Activated CD8-positive, alpha-beta memory T cell treated with anti-CD3 and anti-CD28 coated beads for 4 hours (primary cell): ENCODE results near the gene LRRC10.

ENCODE experiments used
- DNase-seq, 2 donors: peaks; one replicate each; pipeline ENCODE4 v3.0.0-alpha.2; 2020; ENCODE audit warnings: low read depth in 2 of 2

LRRC10 gene

DNA sequence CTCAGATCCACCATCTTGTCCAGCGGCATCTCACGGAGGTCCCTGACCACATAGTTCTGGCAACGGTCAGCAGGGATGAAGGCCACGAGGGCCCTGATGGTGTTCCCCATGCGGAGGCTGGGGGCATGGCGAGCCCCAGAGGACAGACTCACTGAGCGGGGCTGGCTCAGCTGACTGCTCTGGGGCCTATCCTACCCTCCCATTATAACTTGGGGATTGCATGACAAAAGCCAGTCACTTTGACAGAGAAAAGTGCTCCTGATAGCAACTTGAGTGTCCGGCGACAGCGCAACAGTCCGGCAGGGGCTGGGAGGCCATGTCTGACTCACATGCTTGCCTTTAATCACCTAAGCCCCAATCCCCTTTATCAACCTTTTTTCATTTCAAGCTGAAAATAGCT lies at the start of gene LRRC10:
Gene LRRC10 (minus strand): TSS at position 179 of the 400 bp plus-strand sequence. CDS start 69 bp downstream, at position 110.
- DNase-seq: no peak

DNA sequence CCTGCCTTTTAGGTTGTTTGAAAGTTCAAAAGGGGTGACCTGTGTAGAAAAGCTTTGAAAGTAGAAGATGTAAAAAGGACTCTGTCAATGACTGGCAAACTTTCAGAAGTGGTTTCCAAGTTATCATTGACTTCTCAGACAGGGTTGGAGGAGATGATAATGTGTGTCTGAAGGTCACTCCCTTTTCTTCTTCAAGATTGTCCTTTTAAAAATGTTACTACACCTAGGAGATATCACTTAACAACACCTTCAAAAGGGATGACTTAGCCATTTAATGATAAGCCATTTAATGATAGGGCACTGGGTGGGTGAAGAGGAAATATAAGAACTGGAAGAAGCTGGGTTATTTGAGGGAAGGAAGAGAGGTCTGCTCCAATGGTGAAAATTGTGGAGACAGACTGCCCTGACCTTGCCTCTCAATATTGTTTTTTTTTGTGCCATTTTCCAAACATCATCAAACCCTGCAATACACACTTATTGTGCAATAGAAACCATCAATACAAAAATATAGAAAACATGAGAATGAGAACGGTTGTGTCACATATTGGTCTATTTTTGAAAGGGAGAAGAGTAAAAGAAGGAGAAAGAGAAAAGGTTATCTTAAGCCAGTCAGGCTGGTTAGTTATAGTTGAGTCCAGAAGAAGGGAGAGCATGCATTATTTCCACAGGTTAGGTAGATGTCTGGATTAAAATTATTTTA lies 49.6 kb upstream of the LRRC10 start:
- DNase-seq: no peak

GRCh38 chr12:69658203-69658602 lies 47.5 kb upstream of the LRRC10 start:
- DNase-seq: no peak

DNA sequence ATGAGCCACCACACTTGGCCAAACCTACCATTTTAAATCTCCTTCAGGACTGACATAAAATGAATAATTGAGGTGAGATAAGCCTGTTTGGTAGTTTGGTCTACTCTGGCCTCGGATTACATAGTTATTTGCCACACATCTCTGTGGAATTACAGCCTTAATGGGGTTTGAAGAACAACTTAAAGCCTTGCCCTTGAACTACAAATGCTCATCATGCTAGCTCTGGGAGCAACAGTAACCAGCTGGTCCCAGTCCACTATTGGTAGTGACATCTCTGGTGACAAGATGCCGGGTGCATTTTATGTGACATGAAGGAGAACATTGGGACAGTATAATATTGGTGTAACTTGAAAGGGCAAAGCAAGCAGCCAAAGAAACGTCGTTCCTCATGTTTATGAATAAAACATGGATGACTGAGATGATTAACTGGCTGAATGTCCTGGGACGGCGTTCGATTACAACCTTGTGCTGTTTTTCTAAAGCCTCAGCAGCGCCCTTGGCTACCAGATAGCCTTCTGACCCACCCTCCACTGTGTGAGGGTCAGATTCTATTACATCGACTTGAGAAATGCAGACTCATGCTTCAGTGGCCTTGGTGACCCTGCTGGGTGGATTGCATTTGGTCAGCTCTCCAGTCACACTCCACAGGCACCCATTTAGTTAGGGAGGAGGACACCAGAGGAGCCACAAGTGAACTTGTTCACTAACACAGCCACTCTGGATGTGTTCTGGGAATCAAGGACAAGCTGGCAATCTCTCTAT lies 46.9 kb upstream of the LRRC10 start:
- DNase-seq: no peak

DNA sequence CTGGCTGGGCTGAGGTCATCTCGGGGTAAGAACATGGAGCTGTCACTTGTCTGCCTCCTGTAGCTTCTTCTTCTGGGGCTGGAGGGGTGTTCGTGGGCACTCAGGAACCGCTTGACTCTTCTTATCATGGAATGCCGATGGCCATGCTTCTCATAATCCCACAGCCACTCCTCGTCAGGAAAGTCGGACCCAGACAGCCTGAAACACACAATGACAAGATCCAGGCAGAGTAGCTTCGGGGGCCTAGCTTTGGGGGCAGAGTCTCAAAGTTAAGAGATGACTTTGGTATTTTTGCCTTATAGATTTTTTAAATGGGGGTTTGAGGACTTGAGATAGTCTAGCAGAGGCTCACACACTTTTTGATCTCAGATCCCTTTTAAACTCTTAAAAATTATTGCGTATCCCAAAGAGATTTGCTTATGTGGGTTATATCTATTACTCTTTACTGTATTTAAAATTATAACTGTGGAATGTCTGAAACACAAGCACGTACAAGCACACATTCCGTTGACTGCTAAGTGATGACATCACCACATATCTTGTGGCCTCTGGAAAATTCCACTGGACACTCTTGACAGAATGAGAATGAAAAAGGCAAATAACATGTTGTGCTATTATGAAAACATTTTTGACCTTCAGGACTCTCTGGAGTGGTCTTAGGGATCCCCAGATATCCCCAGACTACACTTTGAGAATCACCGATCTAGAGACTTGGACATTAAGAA lies 45.1 kb upstream of the LRRC10 start:
- DNase-seq: no peak

- DNase-seq: no peak
Measured at GRCh38 chr12:69653703-69654102, 43.0 kb upstream of the LRRC10 start.

DNA sequence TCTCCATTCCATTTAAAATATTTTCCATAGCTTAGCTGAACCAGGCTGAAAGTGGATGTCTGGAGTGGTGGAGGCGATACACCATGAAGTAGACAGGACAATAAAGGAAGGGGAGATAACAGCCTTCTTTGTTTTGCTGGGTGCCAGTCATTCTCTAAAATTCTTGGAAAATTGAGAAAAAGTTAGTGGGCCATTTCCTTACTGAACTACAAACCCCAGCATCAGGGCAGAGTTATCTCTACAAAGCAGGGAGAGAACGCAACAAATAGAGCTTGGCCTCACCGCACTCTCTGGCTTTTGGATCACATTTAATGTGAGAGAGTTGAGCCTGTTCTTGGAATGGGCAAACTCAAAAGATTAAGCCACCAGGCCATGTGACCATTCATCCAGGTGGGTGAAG lies 41.2 kb upstream of the LRRC10 start:
- no peak for DNase-seq

GRCh38 chr12:69649529-69649928 lies 38.8 kb upstream of the LRRC10 start:
- no peak for DNase-seq

DNA sequence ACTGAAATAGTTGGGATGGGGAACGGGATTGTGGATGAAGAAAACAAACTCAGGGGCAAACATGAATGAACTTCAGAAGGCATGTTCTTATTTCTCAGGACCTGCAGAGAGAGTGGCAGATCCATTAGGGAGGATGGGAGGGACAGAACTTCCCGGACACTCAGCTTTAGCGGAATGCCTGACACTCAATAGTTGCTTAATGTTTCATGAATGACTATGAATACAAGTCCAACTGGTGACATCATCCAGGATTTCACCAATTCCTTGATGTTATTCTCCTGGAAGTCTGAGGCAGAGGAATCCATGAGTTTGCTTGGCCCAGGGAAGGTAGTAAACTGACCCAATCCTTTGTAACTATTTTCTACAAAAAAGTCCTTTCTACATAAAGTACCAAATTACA lies 37.8 kb upstream of the LRRC10 start:
- DNase-seq: no peak

DNA sequence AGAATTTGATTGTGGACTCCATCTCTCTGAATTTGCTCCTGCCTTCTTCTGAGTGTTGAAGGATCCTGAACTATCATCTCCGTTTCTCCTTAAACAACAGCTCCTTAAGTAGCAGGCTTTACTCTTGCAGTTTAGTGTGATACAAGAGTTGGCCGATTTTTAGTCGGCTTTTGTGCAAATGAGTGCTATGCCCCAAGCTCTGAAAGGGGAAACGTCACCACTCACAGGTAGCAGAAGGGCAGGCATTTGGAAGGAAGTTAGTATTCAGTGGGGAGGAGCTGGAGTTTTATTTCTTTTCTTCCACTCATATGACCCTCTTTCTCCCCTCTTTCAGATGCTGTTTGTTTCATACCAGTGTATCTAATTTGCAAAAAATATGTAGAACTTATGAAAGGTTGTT lies 36.5 kb upstream of the LRRC10 start:
- no peak for DNase-seq

DNA sequence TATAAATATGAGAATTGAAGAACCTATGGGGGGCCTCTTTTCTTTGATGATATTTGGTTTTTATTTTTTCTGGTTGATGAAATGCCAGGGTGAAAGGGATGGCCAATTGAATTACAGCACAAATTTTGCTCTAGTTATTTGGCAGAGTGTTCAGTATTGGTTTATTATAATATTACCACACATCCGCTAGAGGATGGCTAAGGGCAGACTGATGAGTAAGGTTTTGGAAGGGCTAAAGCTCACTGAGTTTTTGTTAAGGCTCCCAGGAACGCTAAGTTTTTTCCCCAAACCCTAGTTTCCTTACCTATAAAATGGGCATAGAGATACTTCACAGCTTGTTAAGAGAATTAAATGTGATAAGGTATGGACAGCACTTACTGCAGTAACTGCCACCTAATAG lies 34.3 kb upstream of the LRRC10 start:
- no peak for DNase-seq

GRCh38 chr12:69644511-69644910 lies 33.8 kb upstream of the LRRC10 start:
- no peak for DNase-seq

GRCh38 chr12:69642531-69642930 lies 31.8 kb upstream of the LRRC10 start:
- DNase-seq: no peak

- no peak for DNase-seq
Measured at GRCh38 chr12:69641546-69641945, 30.8 kb upstream of the LRRC10 start.

- DNase-seq: peak; percentile 10 to 20
Measured at GRCh38 chr12:69639400-69640016, 28.8 kb upstream of the LRRC10 start.

DNA sequence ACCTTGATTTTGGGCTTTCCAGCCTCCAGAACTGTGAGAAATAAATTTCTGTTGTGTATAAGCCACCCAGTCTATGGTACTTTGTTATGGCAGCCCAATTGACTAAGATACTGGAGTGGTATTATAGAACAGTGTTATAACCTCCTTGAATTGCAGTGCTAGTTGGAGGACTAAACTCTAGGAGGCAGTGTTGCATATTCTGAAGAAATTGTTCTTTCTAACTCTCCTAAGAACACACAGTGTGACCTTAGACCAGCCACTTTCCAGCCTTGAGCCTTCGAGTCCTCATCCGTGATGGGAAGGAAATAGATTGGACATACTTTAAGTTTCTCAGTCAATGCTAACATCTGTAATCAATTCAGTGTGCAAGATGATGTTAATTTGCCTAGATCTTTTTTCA lies 22.4 kb upstream of the LRRC10 start:
- DNase-seq: no peak

DNA sequence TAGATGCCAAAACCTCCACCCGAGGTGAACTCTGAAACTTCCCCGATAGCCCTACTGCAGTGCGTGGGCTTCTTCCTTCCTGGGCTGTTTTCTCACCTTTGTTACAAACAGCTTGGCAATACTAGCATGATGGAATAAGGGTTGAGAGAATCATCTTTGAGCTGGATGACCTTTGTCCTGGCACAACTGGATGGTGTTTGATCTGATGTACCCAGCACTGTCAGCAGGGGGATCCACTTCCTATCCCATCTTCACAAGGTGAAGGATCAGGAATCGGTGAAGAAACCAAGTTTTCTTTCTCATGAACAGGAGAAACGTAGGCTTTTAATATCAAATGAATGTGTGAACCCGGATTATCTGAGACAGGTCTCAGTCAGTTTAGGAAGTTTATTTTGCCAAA lies 19.5 kb upstream of the LRRC10 start:
- no peak for DNase-seq

DNA sequence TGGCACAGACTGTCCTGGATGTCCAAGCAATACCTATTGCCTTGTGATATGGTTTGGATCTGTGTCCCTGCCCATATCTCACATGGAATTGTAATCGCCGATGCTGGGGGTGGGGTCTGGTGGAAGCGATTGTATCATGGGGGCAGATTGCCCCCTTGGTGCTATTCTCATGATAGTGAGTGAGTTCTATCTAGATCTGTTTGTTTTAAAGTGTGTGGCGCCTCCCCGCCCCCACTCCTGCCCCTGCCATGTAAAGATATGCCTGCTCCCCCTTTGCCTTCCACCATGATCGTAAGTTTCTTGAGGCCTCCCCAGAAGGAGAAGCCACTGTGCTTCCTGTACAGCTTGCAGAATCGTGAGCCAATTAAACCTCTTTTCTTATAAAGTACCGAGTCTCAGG lies 16.8 kb upstream of the LRRC10 start:
- DNase-seq: no peak

GRCh38 chr12:69623970-69624369 lies 13.3 kb upstream of the LRRC10 start:
- no peak for DNase-seq

GRCh38 chr12:69621551-69621950 lies 10.8 kb upstream of the LRRC10 start:
- no peak for DNase-seq

GRCh38 chr12:69620921-69621320 lies 10.2 kb upstream of the LRRC10 start:
- DNase-seq: no peak

DNA sequence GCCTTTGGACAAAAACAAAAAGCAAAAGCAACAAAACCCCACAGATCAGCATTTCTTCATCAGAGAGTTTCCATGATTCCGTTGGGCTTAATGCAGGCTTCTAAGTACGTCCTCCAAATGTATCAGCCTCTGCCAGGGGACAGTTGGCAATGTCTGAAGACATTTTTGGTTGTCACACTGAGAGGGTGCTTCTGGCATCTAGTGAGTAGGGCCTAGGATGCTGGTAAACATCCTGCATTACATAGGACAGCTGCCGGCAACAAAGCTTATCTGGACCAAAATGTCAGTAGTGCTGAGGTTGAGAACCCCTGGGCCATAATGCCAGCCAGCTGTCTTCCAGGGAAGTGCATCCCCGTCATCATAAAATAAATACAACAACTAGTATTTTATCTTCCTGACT lies 9.4 kb upstream of the LRRC10 start:
- DNase-seq: no peak
